ENCODE results near the gene NEGR1. TPM values are rescaled to one million over a fixed set of nuclear protein-coding genes. Genes with fewer than 3 reads are reported as not detected.

NEGR1 gene
- total and polyA plus RNA-seq, 2 experiments from 2014 or later, result 0.57 to 0.94 TPM

DNA sequence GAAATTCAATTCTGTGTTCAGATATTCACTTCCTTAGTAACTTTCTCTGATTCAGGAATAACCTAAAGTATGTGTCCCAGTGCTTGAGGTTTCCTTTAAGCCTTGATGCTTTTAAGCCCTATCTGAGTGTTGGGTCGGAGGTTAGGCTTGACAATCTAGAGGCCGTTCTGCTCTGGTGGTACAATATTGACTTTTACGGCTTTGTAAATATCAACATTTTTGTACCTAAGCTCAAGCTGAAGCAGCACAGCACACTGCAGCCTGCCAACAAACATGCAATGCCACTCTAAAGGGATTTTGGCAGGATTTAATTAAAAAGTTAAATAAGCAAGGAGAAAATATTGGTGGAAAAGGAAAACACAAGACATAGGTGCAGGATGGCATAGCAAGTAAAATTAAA, 279.2 kb downstream of the NEGR1 start:
- Histone ChIP-seq H3K9me2 (ENCODE audit: insufficient read depth) (no peaks in the 10 kb centered on the region), H3K79me2 (replicated peaks; ENCODE audit: insufficient read depth) (no peaks in the 10 kb centered on the region), H3K27ac (ENCODE audit: low read depth) (peak overlapping the region; percentile 50; the same call in 1 of the 2 replicates), H4K20me1 (replicated peaks; ENCODE audit: insufficient read depth) (no peaks in the 10 kb centered on the region), H3F3A (replicated peaks; ENCODE audit: low read depth) (no peaks in the 10 kb centered on the region), H3K36me3 (ENCODE audit: insufficient read depth) (no peaks in the 10 kb centered on the region), H3K27me3 (ENCODE audit: insufficient read depth) (no peaks in the 10 kb centered on the region), H3K4me2 (no peak overlapping the region), H3K4me3 (no peak overlapping the region), H2AFZ (peak overlapping the region; percentile 30; the same call in 1 of the 2 replicates), H3K4me1 (ENCODE audit: insufficient read depth) (peaks cover 35% of the 10 kb centered on the region)
- Mint-ChIP-seq H3K27me3 (ENCODE audit: insufficient read depth, low read depth, poor library complexity) (no peaks in the 10 kb centered on the region), H3K36me3 (ENCODE audit: low read depth) (no peaks in the 10 kb centered on the region), H3K9me3 (no peaks in the 10 kb centered on the region), H3K4me3 (no peak overlapping the region), H3K27ac (peak overlapping the region; percentile 89), H3K4me1 (peaks cover 44% of the 10 kb centered on the region)
- DNase-seq (ENCODE audit: low spot score) (peak; percentile 13), ATAC-seq (no peak)
- TF ChIP-seq JUNB (IDR thresholded peaks at IDR 0.05; ENCODE audit: unreplicated experiment) (no peak), ZNF114 (CRISPR knock-in tag; IDR thresholded peaks at IDR 0.05) (no peak), NANOG (IDR thresholded peaks at IDR 0.05; ENCODE audit: borderline replicate concordance) (no peak), CREB1 (CRISPR knock-in tag; IDR thresholded peaks at IDR 0.05; ENCODE audit: low read depth) (no peak), EZH2 (IDR thresholded peaks at IDR 0.05; ENCODE audit: low read depth, unreplicated experiment) (no peak), STAT1 (IDR thresholded peaks at IDR 0.05; ENCODE audit: unreplicated experiment) (no peak), EZH2phosphoT487 (IDR thresholded peaks at IDR 0.05; ENCODE audit: unreplicated experiment) (no peak), POLR2AphosphoS5 (IDR thresholded peaks at IDR 0.05; ENCODE audit: low read depth) (no peak), ZNF331 (CRISPR knock-in tag; IDR thresholded peaks at IDR 0.05; ENCODE audit: low read depth) (no peak)
- TF ChIP-seq, protein P1, sequence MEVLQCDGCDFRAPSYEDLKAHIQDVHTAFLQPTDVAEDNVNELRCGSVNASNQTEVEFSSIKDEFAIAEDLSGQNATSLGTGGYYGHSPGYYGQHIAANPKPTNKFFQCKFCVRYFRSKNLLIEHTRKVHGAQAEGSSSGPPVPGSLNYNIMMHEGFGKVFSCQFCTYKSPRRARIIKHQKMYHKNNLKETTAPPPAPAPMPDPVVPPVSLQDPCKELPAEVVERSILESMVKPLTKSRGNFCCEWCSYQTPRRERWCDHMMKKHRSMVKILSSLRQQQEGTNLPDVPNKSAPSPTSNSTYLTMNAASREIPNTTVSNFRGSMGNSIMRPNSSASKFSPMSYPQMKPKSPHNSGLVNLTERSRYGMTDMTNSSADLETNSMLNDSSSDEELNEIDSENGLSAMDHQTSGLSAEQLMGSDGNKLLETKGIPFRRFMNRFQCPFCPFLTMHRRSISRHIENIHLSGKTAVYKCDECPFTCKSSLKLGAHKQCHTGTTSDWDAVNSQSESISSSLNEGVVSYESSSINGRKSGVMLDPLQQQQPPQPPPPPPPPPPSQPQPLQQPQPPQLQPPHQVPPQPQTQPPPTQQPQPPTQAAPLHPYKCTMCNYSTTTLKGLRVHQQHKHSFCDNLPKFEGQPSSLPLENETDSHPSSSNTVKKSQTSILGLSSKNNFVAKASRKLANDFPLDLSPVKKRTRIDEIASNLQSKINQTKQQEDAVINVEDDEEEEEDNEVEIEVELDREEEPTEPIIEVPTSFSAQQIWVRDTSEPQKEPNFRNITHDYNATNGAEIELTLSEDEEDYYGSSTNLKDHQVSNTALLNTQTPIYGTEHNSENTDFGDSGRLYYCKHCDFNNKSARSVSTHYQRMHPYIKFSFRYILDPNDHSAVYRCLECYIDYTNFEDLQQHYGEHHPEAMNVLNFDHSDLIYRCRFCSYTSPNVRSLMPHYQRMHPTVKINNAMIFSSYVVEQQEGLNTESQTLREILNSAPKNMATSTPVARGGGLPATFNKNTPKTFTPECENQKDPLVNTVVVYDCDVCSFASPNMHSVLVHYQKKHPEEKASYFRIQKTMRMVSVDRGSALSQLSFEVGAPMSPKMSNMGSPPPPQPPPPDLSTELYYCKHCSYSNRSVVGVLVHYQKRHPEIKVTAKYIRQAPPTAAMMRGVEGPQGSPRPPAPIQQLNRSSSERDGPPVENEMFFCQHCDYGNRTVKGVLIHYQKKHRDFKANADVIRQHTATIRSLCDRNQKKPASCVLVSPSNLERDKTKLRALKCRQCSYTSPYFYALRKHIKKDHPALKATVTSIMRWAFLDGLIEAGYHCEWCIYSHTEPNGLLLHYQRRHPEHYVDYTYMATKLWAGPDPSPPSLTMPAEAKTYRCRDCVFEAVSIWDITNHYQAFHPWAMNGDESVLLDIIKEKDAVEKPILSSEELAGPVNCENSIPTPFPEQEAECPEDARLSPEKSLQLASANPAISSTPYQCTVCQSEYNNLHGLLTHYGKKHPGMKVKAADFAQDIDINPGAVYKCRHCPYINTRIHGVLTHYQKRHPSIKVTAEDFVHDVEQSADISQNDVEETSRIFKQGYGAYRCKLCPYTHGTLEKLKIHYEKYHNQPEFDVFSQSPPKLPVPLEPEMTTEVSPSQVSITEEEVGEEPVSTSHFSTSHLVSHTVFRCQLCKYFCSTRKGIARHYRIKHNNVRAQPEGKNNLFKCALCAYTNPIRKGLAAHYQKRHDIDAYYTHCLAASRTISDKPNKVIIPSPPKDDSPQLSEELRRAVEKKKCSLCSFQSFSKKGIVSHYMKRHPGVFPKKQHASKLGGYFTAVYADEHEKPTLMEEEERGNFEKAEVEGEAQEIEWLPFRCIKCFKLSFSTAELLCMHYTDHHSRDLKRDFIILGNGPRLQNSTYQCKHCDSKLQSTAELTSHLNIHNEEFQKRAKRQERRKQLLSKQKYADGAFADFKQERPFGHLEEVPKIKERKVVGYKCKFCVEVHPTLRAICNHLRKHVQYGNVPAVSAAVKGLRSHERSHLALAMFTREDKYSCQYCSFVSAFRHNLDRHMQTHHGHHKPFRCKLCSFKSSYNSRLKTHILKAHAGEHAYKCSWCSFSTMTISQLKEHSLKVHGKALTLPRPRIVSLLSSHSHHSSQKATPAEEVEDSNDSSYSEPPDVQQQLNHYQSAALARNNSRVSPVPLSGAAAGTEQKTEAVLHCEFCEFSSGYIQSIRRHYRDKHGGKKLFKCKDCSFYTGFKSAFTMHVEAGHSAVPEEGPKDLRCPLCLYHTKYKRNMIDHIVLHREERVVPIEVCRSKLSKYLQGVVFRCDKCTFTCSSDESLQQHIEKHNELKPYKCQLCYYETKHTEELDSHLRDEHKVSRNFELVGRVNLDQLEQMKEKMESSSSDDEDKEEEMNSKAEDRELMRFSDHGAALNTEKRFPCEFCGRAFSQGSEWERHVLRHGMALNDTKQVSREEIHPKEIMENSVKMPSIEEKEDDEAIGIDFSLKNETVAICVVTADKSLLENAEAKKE (CRISPR knock-in tag; IDR thresholded peaks at IDR 0.05), result no peak
- TF ChIP-seq, protein P2, sequence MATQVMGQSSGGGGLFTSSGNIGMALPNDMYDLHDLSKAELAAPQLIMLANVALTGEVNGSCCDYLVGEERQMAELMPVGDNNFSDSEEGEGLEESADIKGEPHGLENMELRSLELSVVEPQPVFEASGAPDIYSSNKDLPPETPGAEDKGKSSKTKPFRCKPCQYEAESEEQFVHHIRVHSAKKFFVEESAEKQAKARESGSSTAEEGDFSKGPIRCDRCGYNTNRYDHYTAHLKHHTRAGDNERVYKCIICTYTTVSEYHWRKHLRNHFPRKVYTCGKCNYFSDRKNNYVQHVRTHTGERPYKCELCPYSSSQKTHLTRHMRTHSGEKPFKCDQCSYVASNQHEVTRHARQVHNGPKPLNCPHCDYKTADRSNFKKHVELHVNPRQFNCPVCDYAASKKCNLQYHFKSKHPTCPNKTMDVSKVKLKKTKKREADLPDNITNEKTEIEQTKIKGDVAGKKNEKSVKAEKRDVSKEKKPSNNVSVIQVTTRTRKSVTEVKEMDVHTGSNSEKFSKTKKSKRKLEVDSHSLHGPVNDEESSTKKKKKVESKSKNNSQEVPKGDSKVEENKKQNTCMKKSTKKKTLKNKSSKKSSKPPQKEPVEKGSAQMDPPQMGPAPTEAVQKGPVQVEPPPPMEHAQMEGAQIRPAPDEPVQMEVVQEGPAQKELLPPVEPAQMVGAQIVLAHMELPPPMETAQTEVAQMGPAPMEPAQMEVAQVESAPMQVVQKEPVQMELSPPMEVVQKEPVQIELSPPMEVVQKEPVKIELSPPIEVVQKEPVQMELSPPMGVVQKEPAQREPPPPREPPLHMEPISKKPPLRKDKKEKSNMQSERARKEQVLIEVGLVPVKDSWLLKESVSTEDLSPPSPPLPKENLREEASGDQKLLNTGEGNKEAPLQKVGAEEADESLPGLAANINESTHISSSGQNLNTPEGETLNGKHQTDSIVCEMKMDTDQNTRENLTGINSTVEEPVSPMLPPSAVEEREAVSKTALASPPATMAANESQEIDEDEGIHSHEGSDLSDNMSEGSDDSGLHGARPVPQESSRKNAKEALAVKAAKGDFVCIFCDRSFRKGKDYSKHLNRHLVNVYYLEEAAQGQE (IDR thresholded peaks at IDR 0.05; ENCODE audit: unreplicated experiment), result no peak
- TF ChIP-seq, protein P3, sequence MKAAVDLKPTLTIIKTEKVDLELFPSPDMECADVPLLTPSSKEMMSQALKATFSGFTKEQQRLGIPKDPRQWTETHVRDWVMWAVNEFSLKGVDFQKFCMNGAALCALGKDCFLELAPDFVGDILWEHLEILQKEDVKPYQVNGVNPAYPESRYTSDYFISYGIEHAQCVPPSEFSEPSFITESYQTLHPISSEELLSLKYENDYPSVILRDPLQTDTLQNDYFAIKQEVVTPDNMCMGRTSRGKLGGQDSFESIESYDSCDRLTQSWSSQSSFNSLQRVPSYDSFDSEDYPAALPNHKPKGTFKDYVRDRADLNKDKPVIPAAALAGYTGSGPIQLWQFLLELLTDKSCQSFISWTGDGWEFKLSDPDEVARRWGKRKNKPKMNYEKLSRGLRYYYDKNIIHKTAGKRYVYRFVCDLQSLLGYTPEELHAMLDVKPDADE (IDR thresholded peaks at IDR 0.05), result no peak
- TF ChIP-seq, protein P4, sequence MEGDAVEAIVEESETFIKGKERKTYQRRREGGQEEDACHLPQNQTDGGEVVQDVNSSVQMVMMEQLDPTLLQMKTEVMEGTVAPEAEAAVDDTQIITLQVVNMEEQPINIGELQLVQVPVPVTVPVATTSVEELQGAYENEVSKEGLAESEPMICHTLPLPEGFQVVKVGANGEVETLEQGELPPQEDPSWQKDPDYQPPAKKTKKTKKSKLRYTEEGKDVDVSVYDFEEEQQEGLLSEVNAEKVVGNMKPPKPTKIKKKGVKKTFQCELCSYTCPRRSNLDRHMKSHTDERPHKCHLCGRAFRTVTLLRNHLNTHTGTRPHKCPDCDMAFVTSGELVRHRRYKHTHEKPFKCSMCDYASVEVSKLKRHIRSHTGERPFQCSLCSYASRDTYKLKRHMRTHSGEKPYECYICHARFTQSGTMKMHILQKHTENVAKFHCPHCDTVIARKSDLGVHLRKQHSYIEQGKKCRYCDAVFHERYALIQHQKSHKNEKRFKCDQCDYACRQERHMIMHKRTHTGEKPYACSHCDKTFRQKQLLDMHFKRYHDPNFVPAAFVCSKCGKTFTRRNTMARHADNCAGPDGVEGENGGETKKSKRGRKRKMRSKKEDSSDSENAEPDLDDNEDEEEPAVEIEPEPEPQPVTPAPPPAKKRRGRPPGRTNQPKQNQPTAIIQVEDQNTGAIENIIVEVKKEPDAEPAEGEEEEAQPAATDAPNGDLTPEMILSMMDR (conservative IDR thresholded peaks at IDR 0.05; ENCODE audit: low read depth in 2 of 2), result no peak

Data from GM23338 (cell line).